HCEC 1CT (cell line): Measurements from ENCODE around the gene AFG1L.
"Not testable (repeated sequence)": the region's sequence is repeated elsewhere in the genome, so short reads cannot be mapped to it uniquely, and the experiment has no call there.

Experiments
- DNase-seq: peaks from one replicate; pipeline ENCODE4 v3.0.0-alpha.2; 2017

AFG1L gene

DNA sequence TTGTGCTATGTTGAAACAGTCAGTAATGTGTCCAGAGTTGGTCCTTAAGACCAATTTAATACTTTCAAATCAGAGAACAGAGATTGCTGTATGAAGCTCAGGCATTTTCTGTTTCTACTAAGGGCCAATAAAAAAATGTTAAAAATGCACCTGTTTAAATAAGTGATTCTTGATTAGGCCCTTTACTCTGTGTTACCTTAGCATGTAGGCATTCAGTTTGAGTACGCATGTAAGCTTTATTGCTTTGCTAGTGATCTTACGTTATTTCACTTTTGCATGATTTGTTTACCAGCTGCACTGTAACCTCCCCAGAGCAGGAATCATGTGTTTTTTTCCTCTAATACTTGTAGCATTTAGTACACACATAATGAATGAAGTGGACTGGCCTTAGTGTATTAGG is 61.0 kb downstream of the AFG1L start:
- no peak for DNase-seq

DNA sequence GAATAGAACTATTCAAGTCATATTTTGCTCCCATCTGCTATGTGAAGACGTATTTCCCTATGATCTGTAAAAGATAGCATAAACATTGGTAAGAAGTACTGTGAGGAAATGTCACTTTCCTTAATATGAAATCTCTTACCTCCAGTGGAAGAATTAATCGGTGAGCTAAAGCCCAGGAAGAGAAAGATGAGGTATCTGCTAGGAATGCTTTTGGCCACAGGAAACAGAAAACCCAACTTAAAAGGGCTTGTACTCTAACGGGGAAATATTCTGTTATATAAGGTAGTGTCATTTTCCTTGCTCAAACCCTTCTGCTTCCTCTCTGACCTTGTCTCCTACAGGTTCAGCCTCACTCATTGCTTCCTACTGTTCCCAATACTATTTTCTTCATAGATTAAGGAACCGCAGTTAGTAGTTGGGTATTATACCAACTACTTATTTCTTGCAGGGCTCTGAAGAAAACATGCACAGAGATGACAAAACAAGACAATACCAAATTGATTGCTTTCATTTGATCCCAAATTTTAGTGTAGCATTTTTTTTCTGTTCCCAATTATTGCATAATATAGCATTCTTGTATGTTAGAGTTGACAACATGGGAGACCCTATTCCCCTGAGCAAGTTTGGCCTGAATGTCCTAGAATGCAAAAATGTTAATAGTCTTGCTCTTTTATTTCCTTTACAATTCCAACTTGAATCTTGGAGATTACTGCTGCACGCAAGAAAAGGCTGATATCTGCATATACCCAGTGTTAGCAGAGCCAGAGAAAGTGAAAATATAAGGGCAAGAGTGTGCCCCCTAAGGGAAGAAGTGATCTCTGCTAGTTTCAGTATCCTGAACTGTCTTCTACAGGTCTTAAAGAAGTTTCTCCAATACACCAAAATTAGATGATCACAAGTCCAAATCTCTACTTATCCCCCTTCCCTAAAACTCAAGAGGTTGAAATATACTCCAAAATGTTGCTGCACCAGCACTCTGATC is 65.3 kb downstream of the AFG1L start:
- no peak for DNase-seq

DNA sequence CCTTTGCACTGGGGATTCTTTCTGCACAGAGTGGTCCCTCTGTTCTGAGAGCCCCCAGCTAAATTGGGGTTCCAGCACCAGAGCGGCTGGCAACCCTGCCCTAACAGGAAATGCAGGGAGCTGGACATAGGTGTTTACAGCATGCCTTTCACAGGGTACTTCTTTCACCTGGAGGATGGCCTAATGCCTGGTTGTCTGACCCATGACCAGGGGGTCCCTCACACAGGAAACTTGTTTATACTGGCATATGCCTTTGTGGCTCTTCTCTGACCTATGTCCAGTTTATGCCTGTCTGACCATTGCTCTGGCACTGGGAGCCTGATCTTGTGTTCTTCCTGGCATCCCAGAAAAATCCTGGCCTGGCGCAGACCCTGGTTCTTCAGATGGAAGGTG is 66.1 kb downstream of the AFG1L start:
- no peak for DNase-seq

DNA sequence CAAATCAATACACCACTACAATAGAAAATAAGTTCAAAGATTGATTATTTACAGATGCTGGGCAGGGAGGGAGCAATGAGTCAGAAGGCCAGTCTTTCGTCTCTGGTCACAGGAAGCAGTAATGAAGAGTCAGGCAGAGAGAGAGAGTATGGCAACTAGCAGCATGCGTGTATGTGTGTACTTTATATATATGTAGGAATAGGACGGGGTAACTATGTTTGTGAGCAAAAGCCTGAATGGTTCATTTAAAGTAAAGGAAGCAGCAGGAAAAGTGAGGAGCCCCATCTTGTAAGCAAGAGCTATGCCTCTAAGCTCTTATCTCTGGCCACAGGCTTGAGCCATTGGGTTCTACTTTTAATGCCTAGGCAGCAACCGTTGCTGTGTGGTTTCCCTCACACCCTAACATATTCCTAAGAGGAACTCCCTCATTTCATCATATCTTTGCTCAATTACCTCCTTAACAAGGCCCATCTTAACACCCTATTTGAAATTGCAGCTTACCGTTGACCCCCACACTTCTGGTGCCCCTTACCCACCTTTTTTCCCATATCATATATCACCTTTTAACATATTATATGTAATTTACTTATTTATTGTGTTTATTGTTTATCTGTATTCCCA is 66.6 kb downstream of the AFG1L start:
- DNase-seq = peak; percentile 9

DNA sequence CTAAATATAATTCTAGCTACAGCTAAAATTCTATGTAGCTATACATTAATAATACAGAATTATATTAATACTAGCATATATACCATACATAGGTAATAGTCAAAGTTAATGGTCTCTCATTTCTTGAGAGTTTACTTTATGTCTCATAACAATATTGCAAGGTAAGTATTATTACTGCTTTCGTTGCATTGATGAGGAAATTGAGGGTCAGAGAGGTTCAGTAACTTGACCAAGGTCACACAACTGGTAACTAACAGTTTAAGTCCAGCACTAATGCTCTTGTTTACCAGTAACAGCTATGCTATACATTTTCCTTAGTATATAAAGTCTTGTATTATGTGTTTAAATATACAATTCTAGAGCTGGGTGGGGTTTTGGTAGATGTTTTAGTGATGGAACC is 67.6 kb downstream of the AFG1L start:
- no peak for DNase-seq

DNA sequence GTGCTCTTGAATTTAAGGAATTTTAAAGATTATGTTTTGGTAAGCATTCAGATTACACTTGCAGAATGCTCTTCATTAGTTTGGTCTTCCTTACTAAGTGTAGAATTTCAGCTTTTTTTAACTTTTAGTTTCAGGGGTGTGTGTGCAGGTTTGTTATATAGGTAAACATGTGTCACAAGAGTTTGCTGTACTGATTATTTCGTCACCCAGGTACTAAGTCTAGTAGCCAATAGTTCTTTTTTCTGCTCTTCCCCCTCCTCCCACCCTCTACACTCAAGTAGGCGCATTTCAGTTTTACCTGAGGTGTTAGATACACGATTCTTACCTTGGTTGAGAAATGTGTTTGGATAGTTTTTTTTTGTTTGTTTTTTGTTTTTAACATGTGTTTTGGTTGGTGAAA is 68.3 kb downstream of the AFG1L start:
- no peak for DNase-seq

DNA sequence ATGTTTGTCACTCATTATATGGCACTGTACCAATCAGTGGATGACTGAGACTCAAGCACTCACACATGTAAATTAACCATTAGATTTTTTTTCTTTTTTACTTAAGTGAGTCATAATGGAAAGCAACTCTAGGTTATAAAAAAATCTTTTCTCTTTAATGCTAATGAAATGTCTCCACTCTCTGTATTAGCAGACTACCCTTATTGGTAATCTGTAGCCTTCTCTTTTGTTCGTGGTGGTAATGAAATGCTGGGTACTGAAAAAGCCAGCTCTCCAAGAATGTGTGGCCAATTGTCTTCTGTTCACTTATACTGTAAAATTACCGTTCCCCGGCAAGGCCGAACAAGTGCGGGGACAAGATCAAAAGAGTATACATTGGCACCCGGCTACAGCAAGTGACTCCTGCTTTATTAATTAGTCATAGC is 69.0 kb downstream of the AFG1L start:
- no peak for DNase-seq

DNA sequence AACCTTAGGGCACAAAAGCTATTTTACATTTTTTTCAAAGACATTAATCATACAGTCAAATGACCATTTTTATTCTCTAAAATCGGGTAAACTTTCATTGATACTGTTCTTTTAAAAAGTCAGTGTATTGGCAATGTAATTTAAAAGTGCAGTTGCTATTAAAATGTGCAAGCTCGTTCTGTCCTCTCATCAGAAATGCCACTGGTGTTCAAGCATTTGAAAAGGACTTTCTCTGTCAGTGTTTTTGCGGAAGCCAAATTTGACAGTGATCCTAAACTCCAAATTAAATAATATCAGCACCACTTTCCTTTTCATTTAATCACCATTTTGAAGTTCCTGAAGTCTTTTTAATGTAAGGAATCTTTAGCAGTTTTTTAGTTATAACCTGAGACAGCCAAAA is 69.6 kb downstream of the AFG1L start:
- no peak for DNase-seq

DNA sequence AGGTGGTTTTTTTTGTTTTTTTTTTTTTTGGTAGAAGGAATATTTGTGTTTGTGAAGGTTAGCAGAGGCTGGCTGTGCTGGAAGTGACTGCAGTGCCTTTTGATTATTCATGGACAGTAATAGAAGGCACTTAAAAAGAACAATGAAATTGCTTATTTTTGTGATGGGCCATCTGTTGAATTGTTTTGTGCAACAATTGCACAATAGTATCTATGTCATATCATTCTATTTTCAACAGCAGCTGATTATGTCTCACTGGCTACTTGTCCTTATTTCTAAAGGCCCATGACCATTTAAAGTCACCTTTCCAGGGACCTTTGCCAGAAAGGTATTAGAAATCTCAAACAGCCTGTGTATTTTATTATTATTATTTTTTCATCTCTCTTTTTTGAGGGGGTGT is 70.6 kb downstream of the AFG1L start:
- DNase-seq = peak; percentile 12

DNA sequence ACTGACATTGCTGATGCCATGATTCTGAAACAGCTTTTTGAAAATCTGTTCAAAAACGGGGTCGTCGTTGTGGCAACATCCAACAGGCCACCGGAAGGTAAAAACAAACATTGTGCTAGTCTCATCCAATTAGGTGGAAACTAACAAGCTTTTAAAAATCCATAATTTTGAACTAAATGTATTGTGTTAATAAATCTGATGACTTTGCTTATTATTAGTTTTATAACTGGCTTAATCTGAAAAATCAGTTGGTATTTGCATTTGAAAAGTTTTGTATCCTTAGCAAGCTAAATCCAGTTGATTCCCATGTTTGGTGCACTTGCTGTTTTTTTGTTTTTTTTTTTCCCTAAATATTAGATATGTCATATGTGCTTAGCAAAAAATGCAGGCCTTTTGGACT is 71.4 kb downstream of the AFG1L start:
- no peak for DNase-seq

DNA sequence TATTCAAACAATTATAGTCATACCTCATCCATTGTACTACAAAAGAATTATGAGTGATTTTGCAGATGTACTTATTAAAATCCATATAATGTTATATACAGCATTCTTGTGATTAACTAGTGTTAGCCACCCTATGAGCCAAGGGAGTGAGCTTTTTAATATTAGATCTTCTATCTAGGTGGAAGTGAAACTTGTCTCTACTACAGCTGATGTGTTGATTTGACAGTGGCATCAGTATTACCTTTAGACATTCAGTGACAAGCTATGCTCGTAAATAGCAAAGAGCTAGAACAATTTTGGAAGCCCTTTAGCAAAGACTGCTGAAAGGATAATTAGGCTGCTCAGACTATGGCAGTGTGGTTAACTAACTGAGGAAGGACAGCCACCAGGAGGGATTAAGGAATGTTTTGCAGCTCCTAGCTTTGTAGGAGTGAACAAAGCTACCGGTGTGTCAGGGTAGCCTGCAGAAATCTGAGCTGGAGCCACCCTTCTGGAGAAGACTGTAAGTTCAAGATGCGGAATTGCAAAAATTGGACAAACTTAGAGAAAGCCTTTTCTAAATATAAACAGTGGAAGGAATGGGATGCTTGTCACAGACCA is 73.7 kb downstream of the AFG1L start:
- no peak for DNase-seq

DNA sequence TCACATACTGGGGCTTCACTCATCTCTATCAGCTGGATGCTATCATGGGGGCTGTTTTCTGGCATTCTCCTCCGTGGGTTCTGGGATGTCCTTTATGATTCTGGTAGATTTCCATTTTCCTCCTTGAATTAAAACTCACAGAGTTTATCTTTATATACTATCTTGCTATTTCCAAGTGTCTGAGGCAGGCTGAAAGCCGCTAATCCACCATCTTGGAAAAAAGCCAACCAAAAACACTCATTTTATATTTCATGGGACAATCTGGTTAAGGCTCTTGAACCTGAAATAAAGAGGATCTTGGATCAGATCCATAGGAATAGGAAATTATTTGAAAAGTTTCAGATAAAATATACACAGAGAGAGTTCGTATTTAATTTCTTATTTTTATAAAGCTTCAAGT is 86.0 kb downstream of the AFG1L start:
- no peak for DNase-seq

DNA sequence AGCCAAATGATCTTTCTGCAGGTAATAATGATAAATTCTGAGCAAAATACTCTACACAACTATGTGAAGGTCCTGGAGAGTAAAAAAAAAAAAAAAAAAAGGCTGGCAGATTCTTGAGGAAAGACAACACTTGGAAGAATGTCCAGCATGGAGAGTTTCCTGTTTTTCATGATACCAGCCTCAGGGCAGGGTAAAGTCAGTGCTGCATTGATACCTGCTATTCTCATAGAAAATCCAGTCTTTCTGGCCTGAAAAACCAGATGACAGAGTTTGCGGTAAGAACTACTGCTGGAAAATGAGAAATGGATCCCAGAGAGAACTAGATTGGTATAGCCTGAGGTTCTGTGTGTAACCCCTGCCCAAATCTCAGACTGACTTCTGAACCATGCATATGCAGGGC is 89.1 kb downstream of the AFG1L start:
- no peak for DNase-seq

DNA sequence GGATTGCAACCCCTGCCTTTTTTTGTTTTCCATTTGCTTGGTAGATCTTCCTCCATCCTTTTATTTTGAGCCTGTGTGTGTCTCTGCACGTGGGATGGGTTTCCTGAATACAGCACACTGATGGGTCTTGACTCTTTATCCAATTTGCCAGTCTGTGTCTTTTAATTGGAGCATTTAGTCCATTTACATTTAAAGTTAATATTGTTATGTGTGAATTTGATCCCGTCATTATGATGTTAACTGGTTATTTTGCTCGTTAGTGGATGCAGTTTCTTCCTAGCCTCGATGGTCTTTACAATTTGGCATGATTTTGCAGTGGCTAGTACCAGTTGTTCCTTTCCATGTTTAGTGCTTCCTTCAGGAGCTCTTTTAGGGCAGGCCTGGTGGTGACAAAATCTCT is 94.3 kb downstream of the AFG1L start:
- DNase-seq = not testable (repeated sequence)

DNA sequence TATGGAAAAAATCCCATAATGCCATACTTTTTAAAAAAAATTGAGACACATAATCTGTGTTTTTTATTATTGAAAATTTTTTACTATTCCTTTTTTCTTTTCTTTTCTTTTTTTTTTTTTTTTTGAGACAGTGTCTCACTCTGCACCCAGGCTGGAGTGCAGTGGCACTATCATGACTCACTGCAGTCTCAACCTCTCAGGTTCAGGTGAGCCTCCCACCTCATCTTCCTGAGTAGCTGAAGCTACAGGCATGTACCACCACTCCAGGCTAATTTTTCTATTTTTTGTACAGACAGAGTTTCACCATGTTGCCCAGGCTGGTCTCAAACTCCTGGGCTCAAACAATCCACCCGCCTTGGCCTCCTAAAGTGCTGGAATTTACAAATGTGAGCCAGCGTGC is 100.4 kb downstream of the AFG1L start:
- DNase-seq = no peak

DNA sequence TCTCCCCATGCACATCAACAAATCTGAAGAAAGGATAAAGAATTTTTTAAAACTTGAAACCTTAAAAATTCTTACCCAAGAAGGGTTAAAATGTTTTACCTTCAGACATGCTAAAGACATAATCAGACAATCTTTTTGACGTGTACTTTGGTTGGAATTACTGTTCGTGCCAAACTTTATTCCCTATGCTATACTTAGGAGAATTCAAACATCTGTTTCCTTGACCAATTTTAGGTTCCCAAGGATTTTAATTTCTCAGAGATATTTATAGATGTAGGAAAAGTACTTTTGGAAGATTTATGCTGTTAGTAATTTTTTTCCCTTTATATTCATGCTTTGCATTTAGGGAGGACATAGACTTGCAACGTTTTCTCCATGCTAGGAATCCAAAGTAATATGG is 108.4 kb downstream of the AFG1L start:
- DNase-seq = no peak

DNA sequence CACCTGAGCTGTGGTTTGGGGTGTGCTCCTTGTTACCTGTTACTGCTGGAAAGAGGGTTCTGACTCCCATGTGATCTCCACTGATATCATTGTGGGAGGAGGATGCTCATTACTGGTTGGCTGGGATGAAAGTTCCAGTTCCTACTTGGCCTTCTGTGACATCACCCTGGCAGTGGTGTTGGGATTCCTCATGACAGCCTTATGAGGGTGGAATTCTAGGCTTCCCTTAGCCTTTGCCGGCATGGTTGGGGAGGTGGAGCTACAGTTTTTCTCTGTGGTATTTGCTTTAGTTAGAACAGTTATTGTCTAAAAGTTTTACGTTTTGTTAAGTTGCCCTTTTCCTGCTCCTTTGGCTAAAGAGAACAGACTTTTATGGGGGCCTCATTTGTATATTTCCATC is 112.1 kb downstream of the AFG1L start:
- no peak for DNase-seq

DNA sequence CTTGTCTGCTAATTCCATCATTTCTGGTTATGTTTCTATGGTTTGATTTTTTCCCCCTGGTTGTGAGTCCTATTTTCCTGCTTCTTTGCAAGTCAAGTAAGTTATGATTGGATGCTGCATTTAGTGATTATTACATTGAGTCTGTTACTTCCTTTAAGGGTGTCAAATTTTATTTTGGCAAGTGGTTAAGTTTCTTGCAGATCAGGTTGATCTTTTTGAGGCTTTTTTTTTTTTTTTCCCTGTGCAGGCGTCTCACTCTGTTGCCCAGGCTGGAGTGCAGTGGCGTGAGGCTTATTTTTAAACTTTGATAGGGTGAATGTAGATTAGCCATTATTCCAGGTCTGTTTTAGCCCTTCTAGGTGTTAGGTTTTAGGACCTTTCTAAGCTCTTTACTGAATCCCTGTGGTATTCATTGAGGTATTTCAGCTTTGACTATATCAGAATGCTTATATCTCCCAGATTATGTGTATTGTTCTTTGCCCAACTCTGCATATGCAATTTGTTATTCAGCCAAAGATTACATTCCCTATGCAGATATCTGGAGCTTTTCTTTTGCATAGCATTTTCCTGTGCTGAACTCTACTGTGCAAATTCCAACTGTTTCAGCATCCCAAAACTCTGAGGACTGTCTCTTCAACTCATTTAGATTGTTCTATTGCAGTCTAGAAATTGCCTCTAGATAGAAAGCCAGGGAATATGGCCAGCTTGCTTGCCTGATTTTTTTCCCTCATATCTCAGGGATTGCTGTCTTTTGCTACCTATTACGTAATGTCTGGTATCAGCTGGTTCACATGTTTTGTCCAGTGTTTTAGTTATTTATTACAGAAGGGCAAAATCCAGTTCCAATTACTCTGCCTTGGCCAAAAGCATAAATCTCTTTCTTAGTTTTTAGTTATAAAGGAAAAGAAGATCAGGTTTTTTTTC is 113.3 kb downstream of the AFG1L start:
- DNase-seq = peak; percentile 10

DNA sequence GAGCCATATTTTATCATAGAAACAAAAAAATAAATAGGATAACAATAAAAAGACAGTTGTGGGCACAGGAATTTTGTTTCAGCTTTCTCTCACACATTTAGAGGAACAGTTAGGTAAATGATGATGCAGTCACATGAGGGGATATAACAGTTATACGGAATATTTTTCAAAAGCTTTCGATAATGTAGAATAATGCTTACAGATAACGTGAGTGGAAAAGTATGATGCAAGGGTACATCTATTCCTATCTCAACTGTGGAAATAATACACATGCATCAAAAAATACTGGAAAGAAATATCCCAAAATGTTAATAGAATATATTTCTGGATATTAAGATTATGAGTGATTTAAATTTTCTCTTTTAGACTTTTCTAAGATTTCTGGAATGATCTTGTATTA is 114.0 kb downstream of the AFG1L start:
- no peak for DNase-seq

DNA sequence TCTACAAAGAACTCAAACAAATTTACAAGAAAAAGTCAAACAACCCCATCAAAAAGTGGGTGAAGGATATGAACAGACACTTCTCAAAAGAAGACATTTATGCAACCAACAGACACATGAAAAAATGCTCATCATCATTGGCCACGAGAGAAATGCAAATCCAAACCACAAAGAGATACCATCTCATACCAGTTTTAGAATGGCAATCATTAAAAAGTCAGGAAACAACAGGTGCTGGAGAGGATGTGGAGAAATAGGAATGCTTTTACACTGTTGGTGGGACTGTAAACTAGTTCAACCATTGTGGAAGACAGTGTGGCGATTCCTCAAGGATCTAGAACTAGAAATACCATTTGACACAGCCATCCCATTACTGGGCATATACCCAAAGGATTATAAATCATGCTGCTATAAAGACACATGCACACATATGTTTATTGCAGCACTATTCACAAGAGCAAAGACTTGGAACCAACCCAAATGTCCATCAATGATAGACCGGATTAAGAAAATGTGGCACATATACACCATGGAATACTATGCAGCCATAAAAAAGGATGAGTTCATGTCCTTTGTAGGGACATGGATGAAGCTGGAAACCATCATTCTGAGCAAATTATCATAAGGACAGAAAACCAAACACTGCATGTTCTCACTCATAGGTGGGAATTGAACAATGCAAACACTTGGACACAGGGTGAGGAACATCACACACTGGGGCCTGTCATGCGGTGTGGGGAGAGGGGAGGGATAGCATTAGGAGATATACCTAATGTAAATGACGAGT is 121.4 kb downstream of the AFG1L start:
- not testable (repeated sequence) for DNase-seq

DNA sequence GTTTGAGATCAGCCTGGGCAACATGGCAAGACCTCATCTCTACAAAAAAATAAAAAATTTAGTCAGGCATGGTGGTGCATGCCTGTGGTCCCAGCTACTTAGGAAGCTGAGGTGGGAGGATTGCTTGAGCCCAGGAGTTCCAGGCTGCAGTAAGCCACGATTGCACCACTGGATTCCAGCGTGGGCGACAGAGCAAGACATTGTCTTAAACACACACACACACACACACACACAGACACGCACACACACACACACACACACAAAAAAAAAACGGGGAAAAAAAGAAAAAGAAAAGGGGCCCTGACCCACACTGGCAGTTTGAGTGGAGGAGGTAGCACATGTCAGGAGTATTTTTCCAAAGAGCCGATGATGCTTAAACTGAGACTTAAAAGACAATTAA is 122.2 kb downstream of the AFG1L start:
- no peak for DNase-seq

DNA sequence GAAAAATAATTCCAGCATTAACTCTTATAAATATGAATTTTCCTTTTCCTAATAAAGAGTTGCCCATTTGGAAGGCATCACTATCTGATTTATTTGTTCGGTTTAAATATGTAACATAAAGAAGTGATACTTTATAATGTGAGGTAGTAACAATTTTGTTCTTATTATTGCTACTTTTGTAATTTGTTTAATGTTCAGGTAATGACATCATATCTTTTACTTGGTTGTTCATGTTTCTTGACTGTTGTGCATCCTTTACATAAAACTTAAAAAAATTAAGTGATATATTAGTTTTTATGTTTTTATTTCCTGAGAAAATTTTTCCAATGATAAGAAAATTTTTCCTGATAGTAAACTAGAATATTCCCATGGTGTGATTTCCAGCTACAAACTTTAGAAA is 124.6 kb downstream of the AFG1L start:
- DNase-seq = no peak
